ENCODE data around the gene PRSS1. TPM values are rescaled to one million over a fixed set of nuclear protein-coding genes. Genes with fewer than 3 reads are reported as not detected.
"Not testable (repeated sequence)": the region's sequence is repeated elsewhere in the genome, so short reads cannot be mapped to it uniquely, and the experiment has no call there.

Gene PRSS1
- total RNA-seq, 1 experiment from 2014 or later: 7.3 TPM

DNA sequence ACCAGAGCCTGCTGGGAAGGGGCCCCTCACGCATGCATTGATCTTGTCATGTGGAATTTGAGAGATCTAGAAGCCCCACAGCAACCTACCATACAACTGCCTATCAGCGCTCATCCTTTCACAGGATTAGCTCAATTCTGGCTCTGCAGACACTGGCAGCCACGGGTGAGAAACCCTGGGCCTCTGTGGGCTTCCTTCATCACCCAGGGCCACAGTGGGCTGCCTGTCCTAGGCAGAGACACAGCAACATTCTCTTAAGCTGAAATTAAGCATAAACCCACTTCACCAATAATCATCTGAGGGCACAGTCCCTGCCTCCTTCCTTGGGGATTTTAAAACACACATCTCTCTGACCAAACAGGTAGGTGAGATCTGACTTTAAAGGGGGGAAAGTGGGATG, 18.2 kb downstream of the PRSS1 start:
- no TSS peak for BruUV-seq (replicated peaks)
- ChIA-PET POLR2A (no interaction called here), CTCF (no interaction called here)
- intact Hi-C loops (cut with micrococcal nuclease; ENCODE audit: unreplicated experiment): no loop called here
- DNase-seq (ENCODE audit: low read depth, low spot score): no peak
- no peak overlapping the region for H3K4me3 ChIP-seq (ENCODE audit: low read depth in 2 of 2, low read length in 2 of 2)
- in situ Hi-C loops (cut with HindIII; ENCODE audit: low pct_unique_long_range_greater_than_20kb, low sequenced_read_pairs): no loop called here
- ATAC-seq: no peak
- H3K4me1 ChIP-seq (ENCODE audit: control insufficient read depth, insufficient read depth, low read length): no peaks in the 10 kb centered on the region
- no peaks in the 10 kb centered on the region for H3K9me3 ChIP-seq (ENCODE audit: control insufficient read depth, insufficient read depth, low read depth, low read length)
- H3K27me3 ChIP-seq (ENCODE audit: control insufficient read depth, insufficient read depth, low read length): no peaks in the 10 kb centered on the region
- no peak overlapping the region for H3K27ac ChIP-seq (ENCODE audit: low read length)
- no peak for TF ChIP-seq TCF7L2 (IDR thresholded peaks at IDR 0.05; ENCODE audit: low read depth, low read length)
- no peaks in the 10 kb centered on the region for H3K36me3 ChIP-seq (ENCODE audit: control insufficient read depth, insufficient read depth, low read length)

DNA sequence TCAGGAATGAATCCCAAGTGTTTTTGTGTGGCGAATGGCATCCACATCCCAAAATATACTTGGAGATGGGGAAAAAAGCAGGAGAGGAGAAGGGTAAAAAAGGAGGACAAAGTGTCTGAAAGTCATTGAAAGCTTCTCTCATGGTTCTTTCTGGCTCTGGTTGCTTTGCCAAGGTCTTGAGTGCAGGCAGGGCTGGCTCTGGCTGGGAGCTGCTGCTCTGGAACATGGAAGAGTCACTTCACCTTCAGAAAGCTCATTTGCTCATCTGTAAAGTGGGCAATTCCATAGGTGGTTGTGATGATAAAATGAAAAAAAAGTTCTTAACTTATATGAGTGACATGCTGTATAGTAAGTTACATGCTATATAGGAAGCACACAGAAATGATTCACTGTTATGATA, 18.6 kb downstream of the PRSS1 start:
- intact Hi-C loops (cut with micrococcal nuclease; ENCODE audit: unreplicated experiment): no loop called here
- H3K4me3 ChIP-seq (ENCODE audit: low read depth in 2 of 2, low read length in 2 of 2): no peak overlapping the region
- POLR2A ChIA-PET: no interaction called here
- DNase-seq (ENCODE audit: low read depth, low spot score) (no peak), ATAC-seq (no peak)
- CTCF ChIA-PET: no interaction called here
- TF ChIP-seq, protein P1, sequence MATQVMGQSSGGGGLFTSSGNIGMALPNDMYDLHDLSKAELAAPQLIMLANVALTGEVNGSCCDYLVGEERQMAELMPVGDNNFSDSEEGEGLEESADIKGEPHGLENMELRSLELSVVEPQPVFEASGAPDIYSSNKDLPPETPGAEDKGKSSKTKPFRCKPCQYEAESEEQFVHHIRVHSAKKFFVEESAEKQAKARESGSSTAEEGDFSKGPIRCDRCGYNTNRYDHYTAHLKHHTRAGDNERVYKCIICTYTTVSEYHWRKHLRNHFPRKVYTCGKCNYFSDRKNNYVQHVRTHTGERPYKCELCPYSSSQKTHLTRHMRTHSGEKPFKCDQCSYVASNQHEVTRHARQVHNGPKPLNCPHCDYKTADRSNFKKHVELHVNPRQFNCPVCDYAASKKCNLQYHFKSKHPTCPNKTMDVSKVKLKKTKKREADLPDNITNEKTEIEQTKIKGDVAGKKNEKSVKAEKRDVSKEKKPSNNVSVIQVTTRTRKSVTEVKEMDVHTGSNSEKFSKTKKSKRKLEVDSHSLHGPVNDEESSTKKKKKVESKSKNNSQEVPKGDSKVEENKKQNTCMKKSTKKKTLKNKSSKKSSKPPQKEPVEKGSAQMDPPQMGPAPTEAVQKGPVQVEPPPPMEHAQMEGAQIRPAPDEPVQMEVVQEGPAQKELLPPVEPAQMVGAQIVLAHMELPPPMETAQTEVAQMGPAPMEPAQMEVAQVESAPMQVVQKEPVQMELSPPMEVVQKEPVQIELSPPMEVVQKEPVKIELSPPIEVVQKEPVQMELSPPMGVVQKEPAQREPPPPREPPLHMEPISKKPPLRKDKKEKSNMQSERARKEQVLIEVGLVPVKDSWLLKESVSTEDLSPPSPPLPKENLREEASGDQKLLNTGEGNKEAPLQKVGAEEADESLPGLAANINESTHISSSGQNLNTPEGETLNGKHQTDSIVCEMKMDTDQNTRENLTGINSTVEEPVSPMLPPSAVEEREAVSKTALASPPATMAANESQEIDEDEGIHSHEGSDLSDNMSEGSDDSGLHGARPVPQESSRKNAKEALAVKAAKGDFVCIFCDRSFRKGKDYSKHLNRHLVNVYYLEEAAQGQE (IDR thresholded peaks at IDR 0.05; ENCODE audit: insufficient read depth in 1 of 2, low read depth in 2 of 2, low read length in 1 of 2): no peak
- TF ChIP-seq, protein P2, sequence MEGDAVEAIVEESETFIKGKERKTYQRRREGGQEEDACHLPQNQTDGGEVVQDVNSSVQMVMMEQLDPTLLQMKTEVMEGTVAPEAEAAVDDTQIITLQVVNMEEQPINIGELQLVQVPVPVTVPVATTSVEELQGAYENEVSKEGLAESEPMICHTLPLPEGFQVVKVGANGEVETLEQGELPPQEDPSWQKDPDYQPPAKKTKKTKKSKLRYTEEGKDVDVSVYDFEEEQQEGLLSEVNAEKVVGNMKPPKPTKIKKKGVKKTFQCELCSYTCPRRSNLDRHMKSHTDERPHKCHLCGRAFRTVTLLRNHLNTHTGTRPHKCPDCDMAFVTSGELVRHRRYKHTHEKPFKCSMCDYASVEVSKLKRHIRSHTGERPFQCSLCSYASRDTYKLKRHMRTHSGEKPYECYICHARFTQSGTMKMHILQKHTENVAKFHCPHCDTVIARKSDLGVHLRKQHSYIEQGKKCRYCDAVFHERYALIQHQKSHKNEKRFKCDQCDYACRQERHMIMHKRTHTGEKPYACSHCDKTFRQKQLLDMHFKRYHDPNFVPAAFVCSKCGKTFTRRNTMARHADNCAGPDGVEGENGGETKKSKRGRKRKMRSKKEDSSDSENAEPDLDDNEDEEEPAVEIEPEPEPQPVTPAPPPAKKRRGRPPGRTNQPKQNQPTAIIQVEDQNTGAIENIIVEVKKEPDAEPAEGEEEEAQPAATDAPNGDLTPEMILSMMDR (IDR thresholded peaks at IDR 0.05): no peak
- TF ChIP-seq TCF7L2 (IDR thresholded peaks at IDR 0.05; ENCODE audit: low read depth, low read length): no peak
- TF ChIP-seq POLR2AphosphoS5 (IDR thresholded peaks at IDR 0.05; ENCODE audit: low read depth, low read length): no peak
- TF ChIP-seq SIN3A (IDR thresholded peaks at IDR 0.05; ENCODE audit: borderline replicate concordance, insufficient read depth, low read depth, low read length): no peak
- H3K36me3 ChIP-seq (ENCODE audit: control insufficient read depth, insufficient read depth, low read length): no peaks in the 10 kb centered on the region
- H3K27me3 ChIP-seq (ENCODE audit: control insufficient read depth, insufficient read depth, low read length): no peaks in the 10 kb centered on the region
- no TSS peak for BruUV-seq (replicated peaks)
- no peak overlapping the region for H3K27ac ChIP-seq (ENCODE audit: low read length)
- no peaks in the 10 kb centered on the region for H3K9me3 ChIP-seq (ENCODE audit: control insufficient read depth, insufficient read depth, low read depth, low read length)
- in situ Hi-C loops (cut with HindIII; ENCODE audit: low pct_unique_long_range_greater_than_20kb, low sequenced_read_pairs): no loop called here
- H3K4me1 ChIP-seq (ENCODE audit: control insufficient read depth, insufficient read depth, low read length): no peaks in the 10 kb centered on the region

DNA sequence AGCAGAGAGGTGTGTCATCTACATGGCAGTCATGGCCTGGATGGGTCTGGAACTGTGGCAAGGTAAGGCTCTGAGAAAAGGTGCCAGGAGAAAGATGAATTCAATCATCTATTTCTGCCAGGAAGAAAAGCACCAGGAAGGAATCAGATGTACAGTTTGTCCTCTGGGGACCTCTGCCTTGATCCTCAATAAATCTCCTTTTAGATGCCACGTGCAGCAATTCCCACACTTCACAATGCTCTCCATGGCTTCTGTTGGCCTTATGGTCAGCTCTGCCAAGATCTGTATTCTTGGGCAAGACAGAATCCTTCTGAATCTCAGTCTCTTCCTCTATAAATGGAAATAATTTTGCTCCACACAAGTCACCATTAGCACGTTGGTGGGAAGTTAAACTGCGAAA, 19.6 kb downstream of the PRSS1 start:
- CTCF ChIA-PET; H3K27ac ChIP-seq (ENCODE audit: low read length); BruUV-seq (replicated peaks); in situ Hi-C loops (cut with HindIII; ENCODE audit: low pct_unique_long_range_greater_than_20kb, low sequenced_read_pairs); intact Hi-C loops (cut with micrococcal nuclease; ENCODE audit: unreplicated experiment); DNase-seq (ENCODE audit: low read depth, low spot score); H3K9me3 ChIP-seq (ENCODE audit: control insufficient read depth, insufficient read depth, low read depth, low read length); H3K36me3 ChIP-seq (ENCODE audit: control insufficient read depth, insufficient read depth, low read length); H3K27me3 ChIP-seq (ENCODE audit: control insufficient read depth, insufficient read depth, low read length); H3K4me1 ChIP-seq (ENCODE audit: control insufficient read depth, insufficient read depth, low read length); H3K4me3 ChIP-seq (ENCODE audit: low read depth in 2 of 2, low read length in 2 of 2); ATAC-seq; POLR2A ChIA-PET: not testable (repeated sequence)

All from Panc1 (cell line).